H9 (cell line): ENCODE data around the gene DUT. TPM values are rescaled to one million over a fixed set of nuclear protein-coding genes. Genes with fewer than 3 reads are reported as not detected.

Source experiments
- DNase-seq: peaks from one replicate; pipeline ENCODE4 v3.0.0-alpha.2; 2017
- H2AFZ ChIP-seq: one replicate; pipeline ENCODE4 v1.6.1; 2013; ENCODE audit warnings: mild to moderate bottlenecking, low read length, control low read depth, moderate library complexity
- H2AK5ac ChIP-seq: 2 replicates; pipeline ENCODE4 v1.6.1; 2013; ENCODE audit warnings: low read length, control low read depth, mixed read lengths; ENCODE audit not compliant: insufficient read length
- H2BK120ac ChIP-seq: one replicate; pipeline ENCODE4 v1.6.1; 2013; ENCODE audit warnings: low read depth, mild to moderate bottlenecking, low read length, control low read depth, inconsistent platforms; ENCODE audit not compliant: poor library complexity, severe bottlenecking
- H2BK12ac ChIP-seq: 2 replicates; pipeline ENCODE4 v1.6.1; 2013; ENCODE audit warnings: low read length, control low read depth, mixed read lengths, low read depth; ENCODE audit not compliant: insufficient read length
- H2BK15ac ChIP-seq: 2 replicates; pipeline ENCODE4 v1.6.1; 2013; ENCODE audit warnings: low read depth, low read length, control low read depth
- H2BK20ac ChIP-seq: one replicate; pipeline ENCODE4 v1.6.1; 2013; ENCODE audit warnings: low read depth, mild to moderate bottlenecking, low read length, control low read depth, inconsistent platforms; ENCODE audit not compliant: poor library complexity, severe bottlenecking
- H2BK5ac ChIP-seq: 2 replicates; pipeline ENCODE4 v1.6.1; 2013; ENCODE audit warnings: low read length, control low read depth, mixed read lengths; ENCODE audit not compliant: insufficient read length
- H3K14ac ChIP-seq: 2 replicates; pipeline ENCODE4 v1.6.1; 2013; ENCODE audit warnings: low read length, control low read depth; ENCODE audit not compliant: insufficient read depth
- H3K18ac ChIP-seq: 2 replicates; pipeline ENCODE4 v1.6.1; 2013; ENCODE audit warnings: low read depth, mild to moderate bottlenecking, mixed read lengths, low read length, control low read depth; ENCODE audit not compliant: insufficient read length
- H3K23ac ChIP-seq: 2 replicates; pipeline ENCODE4 v1.6.1; 2013; ENCODE audit warnings: low read length, control low read depth, mixed read lengths, low read depth; ENCODE audit not compliant: insufficient read length
- H3K23me2 ChIP-seq: 2 replicates; pipeline ENCODE4 v1.6.1; 2013; ENCODE audit warnings: low read depth, mild to moderate bottlenecking, mixed read lengths, low read length, control low read depth; ENCODE audit not compliant: insufficient read length, poor library complexity, severe bottlenecking
- H3K27ac ChIP-seq: 2 replicates; pipeline ENCODE4 v1.5.1; 2013; ENCODE audit warnings: low read length, control low read depth, mixed read lengths, low read depth; ENCODE audit not compliant: insufficient read length
- H3K27me3 ChIP-seq: 2 replicates; pipeline ENCODE4 v1.6.1; 2013; ENCODE audit warnings: low read length, control low read depth, inconsistent platforms; ENCODE audit not compliant: insufficient read depth
- H3K4ac ChIP-seq: 2 replicates; pipeline ENCODE4 v1.6.1; 2013; ENCODE audit warnings: low read depth, mild to moderate bottlenecking, control low read depth, inconsistent platforms, low read length, moderate library complexity
- H3K4me1 ChIP-seq: 2 replicates; pipeline ENCODE4 v1.6.1; 2013; ENCODE audit warnings: low read length, control low read depth, inconsistent platforms; ENCODE audit not compliant: insufficient read depth
- H3K4me2 ChIP-seq: 2 replicates; pipeline ENCODE4 v1.6.1; 2013; ENCODE audit warnings: low read length, control low read depth, mixed read lengths; ENCODE audit not compliant: insufficient read length, insufficient read depth
- H3K56ac ChIP-seq: 2 replicates; pipeline ENCODE4 v1.6.1; 2013; ENCODE audit warnings: low read depth, mild to moderate bottlenecking, mixed read lengths, low read length, control low read depth; ENCODE audit not compliant: insufficient read length
- H3K79me1 ChIP-seq: 2 replicates; pipeline ENCODE4 v1.6.1; 2013; ENCODE audit warnings: low read depth, mild to moderate bottlenecking, moderate library complexity, low read length, control low read depth, inconsistent platforms; ENCODE audit not compliant: insufficient read depth, poor library complexity, severe bottlenecking
- H3K79me2 ChIP-seq: 2 replicates; pipeline ENCODE4 v1.6.1; 2013; ENCODE audit warnings: low read length, control low read depth, inconsistent platforms; ENCODE audit not compliant: insufficient read depth
- H3K9ac ChIP-seq: 2 replicates; pipeline ENCODE4 v1.6.1; 2013; ENCODE audit warnings: low read length, control low read depth, mixed read lengths; ENCODE audit not compliant: insufficient read length; ENCODE audit errors: extremely low read depth
- H3K9me3 ChIP-seq: one replicate; pipeline ENCODE4 v1.6.1; 2013; ENCODE audit warnings: low read depth, low read length, inconsistent platforms; ENCODE audit not compliant: control insufficient read depth
- H3T11ph ChIP-seq: one replicate; pipeline ENCODE4 v1.6.1; 2013; ENCODE audit warnings: mild to moderate bottlenecking, low read length, control low read depth, inconsistent platforms
- H4K20me1 ChIP-seq: one replicate; pipeline ENCODE4 v1.6.1; 2013; ENCODE audit not compliant: control insufficient read depth, insufficient read length, insufficient read depth
- H4K5ac ChIP-seq: 2 replicates; pipeline ENCODE4 v1.6.1; 2013; ENCODE audit warnings: low read depth, mild to moderate bottlenecking, mixed read lengths, low read length, control low read depth; ENCODE audit not compliant: insufficient read length
- H4K8ac ChIP-seq: replicated peaks from 2 replicates; pipeline ENCODE4 v1.6.1; 2013; ENCODE audit warnings: low read length, control low read depth, mixed read lengths, low read depth; ENCODE audit not compliant: insufficient read length
- H4K91ac ChIP-seq: 2 replicates; pipeline ENCODE4 v1.6.1; 2013; ENCODE audit warnings: low read depth, mild to moderate bottlenecking, moderate library complexity, mixed read lengths, low read length, control low read depth; ENCODE audit not compliant: insufficient read length
- H3K27ac Mint-ChIP-seq, 3 experiments: 2 replicates in 2 of 3; 3 replicates in 1 of 3; pipeline ENCODE4 v1.8.0; 2020 to 2021; ENCODE audit warnings: mixed read lengths in 3 of 3, mild to moderate bottlenecking in 1 of 3, moderate library complexity in 1 of 3
- H3K27me3 Mint-ChIP-seq: 2 replicates; pipeline ENCODE4 v1.8.0; 2021; ENCODE audit warnings: low read depth, mild to moderate bottlenecking, moderate library complexity, mixed read lengths
- H3K36me3 Mint-ChIP-seq, 3 experiments: 2 replicates in 2 of 3; 3 replicates in 1 of 3; pipeline ENCODE4 v1.8.0; 2020 to 2021; ENCODE audit warnings: low read depth in 3 of 3, mixed read lengths in 3 of 3; ENCODE audit not compliant: insufficient read depth in 1 of 3
- H3K4me1 Mint-ChIP-seq, 2 experiments: 2 replicates each; pipeline ENCODE4 v1.8.0; 2020; ENCODE audit warnings: mixed read lengths in 2 of 2
- H3K4me3 Mint-ChIP-seq, 2 experiments: 2 replicates in 1 of 2; 3 replicates in 1 of 2; pipeline ENCODE4 v1.8.0; 2020 to 2021; ENCODE audit warnings: mild to moderate bottlenecking in 2 of 2, mixed read lengths in 2 of 2, moderate library complexity in 1 of 2
- H3K9me3 Mint-ChIP-seq, 2 experiments: 2 replicates in 1 of 2; 3 replicates in 1 of 2; pipeline ENCODE4 v1.8.0; 2020; ENCODE audit warnings: mild to moderate bottlenecking in 2 of 2, mixed read lengths in 2 of 2, moderate library complexity in 1 of 2
- WGBS: extraction: QIAGEN DNeasy Blood & Tissue Kit; methylation state at CpG from one replicate; pipeline ENCODE4 v1.1.7; 2013; ENCODE audit warnings: missing lambda C conversion rate, low lambda C conversion rate, mixed read lengths; ENCODE audit not compliant: insufficient read length; ENCODE audit errors: extremely low coverage; 5-methylcytosine and 5-hydroxymethylcytosine counted together
- total RNA-seq: library from RNA; stranded (reverse); gene quantifications from 2 replicates; pipeline ENCODE4 v1.2.1, GENCODE V29; 2021
- TF ChIP-seq, protein P1 (sequence below): fragments of 200-600 bp; sonication (generic); conservative IDR thresholded peaks from 3 replicates; pipeline ENCODE4 v1.8.0; 2021; ENCODE audit warnings: antibody characterized with exemption, mild to moderate bottlenecking

DUT gene
- total RNA-seq, 1 experiment from 2014 or later = 137 TPM

DNA sequence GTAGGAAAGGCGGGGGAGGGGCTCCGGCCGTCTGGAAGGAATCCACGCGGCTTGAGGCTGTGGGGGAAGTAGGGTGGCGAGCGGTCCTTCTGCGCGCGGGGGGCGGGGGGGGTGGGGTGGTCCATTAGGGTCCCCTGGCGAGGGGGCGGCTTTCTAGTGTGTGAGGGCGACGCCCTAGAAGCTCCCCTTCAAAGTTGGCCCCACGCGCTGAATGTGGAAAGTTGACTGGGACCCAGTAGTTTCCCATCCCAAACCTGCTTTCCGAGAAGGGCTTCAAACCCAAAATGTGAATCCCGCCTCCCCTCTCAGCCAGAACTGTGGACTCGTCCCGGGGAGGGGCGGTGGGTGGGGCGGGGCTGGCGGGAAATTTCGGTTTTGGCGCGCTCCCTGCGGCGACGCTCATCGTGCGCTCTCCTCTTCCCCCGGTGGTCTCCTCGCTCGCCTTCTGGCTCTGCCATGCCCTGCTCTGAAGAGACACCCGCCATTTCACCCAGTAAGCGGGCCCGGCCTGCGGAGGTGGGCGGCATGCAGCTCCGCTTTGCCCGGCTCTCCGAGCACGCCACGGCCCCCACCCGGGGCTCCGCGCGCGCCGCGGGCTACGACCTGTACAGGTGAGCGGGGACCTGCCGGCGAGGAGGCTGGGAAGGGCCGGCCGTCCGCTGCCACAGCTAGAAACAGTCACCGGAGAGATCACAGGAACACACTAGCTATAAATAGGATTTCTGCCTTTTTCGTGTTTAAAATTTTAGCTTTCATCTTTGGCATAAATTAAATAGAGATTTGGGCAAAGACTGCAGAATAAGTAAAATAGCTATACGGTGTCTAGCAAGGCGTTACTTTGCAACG is 790 bp downstream of the DUT start:
- peaks cover 14% of the 10 kb centered on the region for H3K23me2 ChIP-seq
- H4K20me1 ChIP-seq = no peaks in the 10 kb centered on the region
- Mint-ChIP-seq H3K9me3 (no peaks in the 10 kb centered on the region), H3K27me3 (no peaks in the 10 kb centered on the region), H3K4me3 (peak overlapping the region; percentile 96 to 98), H3K36me3 (peaks cover 9 to 36% (median 24%) of the 10 kb centered on the region in 3 experiments), H3K4me1 (peaks cover 27 to 35% of the 10 kb centered on the region in 2 experiments), H3K27ac (peak overlapping the region; percentile 95 to 98 (median 98))
- H4K5ac ChIP-seq = no peak overlapping the region
- no peak overlapping the region for H2AFZ ChIP-seq
- WGBS = no CpG with 5 or more reads among the region's 64 CpGs
- no peaks in the 10 kb centered on the region for H3K27me3 ChIP-seq
- peak overlapping the region; percentile 28 for H3K27ac ChIP-seq
- peak overlapping the region; percentile 94 for H3K18ac ChIP-seq
- H2BK15ac ChIP-seq = no peak overlapping the region
- H4K91ac ChIP-seq = no peak overlapping the region
- H2BK20ac ChIP-seq = no peak overlapping the region
- H2AK5ac ChIP-seq = no peak overlapping the region
- H3K4me2 ChIP-seq = peak overlapping the region; percentile 95
- TF ChIP-seq, protein P1, sequence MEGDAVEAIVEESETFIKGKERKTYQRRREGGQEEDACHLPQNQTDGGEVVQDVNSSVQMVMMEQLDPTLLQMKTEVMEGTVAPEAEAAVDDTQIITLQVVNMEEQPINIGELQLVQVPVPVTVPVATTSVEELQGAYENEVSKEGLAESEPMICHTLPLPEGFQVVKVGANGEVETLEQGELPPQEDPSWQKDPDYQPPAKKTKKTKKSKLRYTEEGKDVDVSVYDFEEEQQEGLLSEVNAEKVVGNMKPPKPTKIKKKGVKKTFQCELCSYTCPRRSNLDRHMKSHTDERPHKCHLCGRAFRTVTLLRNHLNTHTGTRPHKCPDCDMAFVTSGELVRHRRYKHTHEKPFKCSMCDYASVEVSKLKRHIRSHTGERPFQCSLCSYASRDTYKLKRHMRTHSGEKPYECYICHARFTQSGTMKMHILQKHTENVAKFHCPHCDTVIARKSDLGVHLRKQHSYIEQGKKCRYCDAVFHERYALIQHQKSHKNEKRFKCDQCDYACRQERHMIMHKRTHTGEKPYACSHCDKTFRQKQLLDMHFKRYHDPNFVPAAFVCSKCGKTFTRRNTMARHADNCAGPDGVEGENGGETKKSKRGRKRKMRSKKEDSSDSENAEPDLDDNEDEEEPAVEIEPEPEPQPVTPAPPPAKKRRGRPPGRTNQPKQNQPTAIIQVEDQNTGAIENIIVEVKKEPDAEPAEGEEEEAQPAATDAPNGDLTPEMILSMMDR = no peak
- H4K8ac ChIP-seq = no peak overlapping the region
- H2BK12ac ChIP-seq = no peak overlapping the region
- peak; percentile 62 for DNase-seq
- peak overlapping the region; percentile 95 for H3K9ac ChIP-seq
- H2BK120ac ChIP-seq = no peak overlapping the region
- H3K9me3 ChIP-seq = no peaks in the 10 kb centered on the region
- no peaks in the 10 kb centered on the region for H3K4me1 ChIP-seq
- no peaks in the 10 kb centered on the region; the same call in 1 of the 2 replicates for H3K79me2 ChIP-seq
- no peaks in the 10 kb centered on the region for H3K79me1 ChIP-seq
- no peak overlapping the region for H3T11ph ChIP-seq
- no peak overlapping the region; the same call in 1 of the 2 replicates for H3K4ac ChIP-seq
- H3K56ac ChIP-seq = no peak overlapping the region
- H3K14ac ChIP-seq = peak overlapping the region; percentile 95
- no peak overlapping the region for H3K23ac ChIP-seq
- no peak overlapping the region for H2BK5ac ChIP-seq
